GM19238 (cell line): ENCODE measurements around the gene SEC14L1.
"Not testable (repeated sequence)": the region's sequence is repeated elsewhere in the genome, so short reads cannot be mapped to it uniquely, and the experiment has no call there.

Source experiments
- DNase-seq: peaks from one replicate; pipeline ENCODE4 v3.0.0; 2011; ENCODE audit warnings: low spot score; ENCODE audit not compliant: insufficient read length

SEC14L1 gene

GRCh38 chr17:77140166-77140877 lies 447 bp upstream of the SEC14L1 start:
- DNase-seq: peak; percentile 82

DNA sequence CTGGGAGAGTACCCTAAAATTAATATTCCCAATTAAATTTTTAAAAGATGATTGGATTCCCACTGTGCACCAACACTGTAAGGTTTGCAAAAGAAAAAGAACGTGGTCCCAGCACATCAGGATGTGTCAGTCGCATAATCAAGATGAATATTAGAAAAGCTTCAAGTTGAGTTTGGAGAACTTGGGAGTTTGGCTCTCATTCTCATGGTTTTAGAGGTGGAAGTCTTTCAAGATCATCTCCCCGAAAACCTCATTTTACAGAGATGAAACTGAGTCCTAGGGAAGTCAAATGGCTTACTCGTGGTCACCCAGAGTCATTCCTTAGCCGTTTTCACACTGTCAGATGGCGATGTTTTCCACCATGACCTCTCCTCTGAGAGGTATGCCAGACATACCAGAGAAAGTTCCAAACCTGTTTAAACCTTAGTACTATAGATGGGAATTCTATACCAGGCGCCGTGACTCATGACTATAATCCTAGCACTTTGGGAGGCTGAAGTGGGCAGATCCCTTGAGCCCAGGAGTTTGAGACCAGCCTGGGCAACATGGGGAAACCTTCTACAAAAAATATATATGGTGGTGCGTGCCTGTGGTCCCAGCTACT lies 1.2 kb downstream of the SEC14L1 start:
- no peak for DNase-seq

DNA sequence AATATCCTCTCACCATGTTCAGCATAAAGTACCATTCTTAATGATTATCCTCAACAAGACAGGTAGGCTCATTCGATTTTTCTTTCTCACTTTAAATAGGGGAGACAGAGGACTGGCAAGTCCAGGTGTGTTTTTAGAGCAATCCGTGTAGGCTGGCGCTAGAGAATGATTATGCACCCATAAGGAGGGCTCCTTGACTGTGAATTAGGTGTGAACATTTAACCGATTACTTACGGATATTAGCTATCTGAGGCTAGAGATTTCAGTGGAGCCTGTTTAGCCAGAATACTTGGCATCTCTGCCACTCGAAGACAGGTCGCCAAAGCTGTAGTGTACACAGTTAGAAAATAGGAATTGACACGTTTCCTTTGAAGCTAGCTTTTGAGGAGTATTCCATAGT lies 1.9 kb downstream of the SEC14L1 start:
- no peak for DNase-seq

- DNase-seq: no peak
These were observed 2.5 kb downstream of the SEC14L1 start for GRCh38 chr17:77143306-77143705.

DNA sequence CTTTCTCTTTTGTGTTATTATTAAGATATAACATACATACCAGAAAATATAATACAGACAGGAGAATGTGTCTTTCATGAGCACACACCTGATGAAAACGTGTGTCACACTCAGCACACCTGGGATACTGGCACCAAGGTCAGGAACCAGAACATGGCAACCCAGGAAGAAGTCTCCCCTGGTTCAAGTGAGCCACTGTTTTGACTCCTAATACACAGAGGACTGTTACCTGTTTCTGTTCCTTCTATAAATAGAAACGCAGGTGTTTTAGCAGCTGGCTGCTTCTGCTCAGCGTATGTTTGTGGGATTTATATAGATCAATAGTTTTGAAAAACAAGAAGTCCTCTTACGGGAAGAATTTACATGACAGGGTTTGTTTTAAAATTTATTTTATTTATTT lies 3.5 kb downstream of the SEC14L1 start:
- no peak for DNase-seq

- DNase-seq: no peak
These were observed 4.4 kb downstream of the SEC14L1 start for GRCh38 chr17:77145224-77145611.

DNA sequence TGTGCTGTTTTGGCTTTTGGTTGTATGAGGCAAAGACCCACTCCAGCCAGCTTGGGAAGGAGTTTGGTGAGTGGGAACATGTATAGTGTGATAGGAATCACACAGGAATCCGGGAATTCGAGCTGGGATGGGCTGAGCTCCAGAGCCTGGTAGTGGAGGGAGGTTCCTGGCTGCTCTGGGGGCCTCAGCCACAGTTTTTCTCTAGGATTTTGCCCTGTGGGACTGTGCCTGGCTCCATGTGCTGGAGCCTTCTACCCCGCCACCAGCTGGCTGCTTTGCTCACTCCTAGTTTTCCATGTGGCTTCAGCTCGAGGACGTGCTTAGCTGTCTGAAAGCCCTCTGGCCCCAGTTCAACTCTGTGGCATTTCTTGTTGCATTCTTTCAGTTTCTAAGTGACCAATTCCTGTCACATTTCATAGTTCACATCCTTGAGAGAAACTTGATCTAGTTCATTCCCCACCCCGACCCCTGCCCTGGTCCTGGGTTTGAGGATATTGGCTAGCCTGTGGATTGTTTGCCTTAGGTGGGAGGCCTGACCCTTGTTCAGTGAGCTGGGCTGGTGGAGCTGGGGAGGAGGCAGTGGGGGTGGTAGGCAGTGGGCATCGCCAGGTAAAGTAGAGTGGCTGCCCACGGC lies 5.0 kb downstream of the SEC14L1 start:
- DNase-seq: peak; percentile 16

GRCh38 chr17:77146246-77146632 lies 5.5 kb downstream of the SEC14L1 start:
- DNase-seq: no peak

GRCh38 chr17:77146882-77147281 lies 6.1 kb downstream of the SEC14L1 start:
- no peak for DNase-seq

DNA sequence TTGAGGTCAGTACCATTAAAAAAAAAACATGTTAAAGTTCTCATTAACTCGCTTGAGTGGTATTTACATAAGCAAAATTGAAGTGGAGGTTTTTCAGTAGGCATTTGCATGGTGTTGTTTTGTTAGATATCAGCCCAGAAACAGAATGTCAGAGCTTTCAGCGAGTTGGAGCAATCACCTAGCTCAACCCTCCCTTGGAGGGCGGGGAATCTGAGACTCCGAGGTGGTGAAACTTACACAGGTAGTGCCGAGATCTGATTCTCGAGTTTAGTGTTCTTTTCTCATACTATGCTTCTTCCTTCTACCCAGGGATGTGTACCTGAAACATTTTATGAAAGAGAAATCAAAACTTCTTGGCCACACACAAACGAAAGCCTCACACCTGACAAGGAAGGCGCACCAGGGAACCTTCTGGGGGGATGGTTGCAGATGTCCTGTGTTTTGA lies 6.6 kb downstream of the SEC14L1 start:
- peak; percentile 25 for DNase-seq

DNA sequence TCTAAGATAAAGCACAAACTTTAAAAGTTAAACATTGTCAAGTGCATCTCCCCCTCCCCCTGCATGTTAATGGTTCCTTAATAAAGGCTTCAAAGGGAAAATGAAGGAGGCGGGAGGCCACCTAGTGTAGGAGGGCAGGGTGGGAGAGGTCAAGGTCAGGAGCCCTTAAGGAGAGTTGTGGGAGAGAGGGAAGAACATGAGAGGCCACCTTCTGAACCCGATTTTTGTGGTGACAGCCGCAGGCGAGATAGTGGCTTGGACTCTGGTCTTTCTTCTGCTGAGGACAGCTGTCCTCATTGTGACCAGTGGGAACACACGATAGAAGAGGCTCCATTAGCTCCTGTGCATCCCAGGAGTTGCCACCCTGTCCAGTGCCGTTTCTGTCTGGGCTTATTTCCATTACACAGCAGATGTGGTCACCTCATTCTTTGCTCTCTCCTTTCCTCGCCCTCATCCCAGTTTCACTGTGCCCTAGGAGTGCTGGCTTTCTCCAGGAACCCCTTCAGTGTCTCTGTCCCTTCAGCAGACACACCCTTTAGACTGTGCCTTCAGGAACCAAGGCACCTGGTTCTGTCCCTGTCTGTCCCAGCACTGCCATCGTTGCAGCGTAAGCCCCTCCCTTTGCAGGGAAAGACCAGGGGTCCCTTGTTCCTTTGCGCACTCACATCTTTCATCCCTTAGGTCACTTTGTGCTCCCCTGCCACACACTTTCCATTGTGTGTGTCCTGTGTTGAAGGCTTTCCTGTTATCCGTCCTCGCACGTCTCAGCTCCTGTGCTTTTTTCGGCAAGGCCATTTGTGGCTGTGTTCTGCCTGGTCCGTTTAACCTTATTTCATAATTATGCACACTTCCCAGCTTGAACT lies 7.5 kb downstream of the SEC14L1 start:
- DNase-seq: no peak

DNA sequence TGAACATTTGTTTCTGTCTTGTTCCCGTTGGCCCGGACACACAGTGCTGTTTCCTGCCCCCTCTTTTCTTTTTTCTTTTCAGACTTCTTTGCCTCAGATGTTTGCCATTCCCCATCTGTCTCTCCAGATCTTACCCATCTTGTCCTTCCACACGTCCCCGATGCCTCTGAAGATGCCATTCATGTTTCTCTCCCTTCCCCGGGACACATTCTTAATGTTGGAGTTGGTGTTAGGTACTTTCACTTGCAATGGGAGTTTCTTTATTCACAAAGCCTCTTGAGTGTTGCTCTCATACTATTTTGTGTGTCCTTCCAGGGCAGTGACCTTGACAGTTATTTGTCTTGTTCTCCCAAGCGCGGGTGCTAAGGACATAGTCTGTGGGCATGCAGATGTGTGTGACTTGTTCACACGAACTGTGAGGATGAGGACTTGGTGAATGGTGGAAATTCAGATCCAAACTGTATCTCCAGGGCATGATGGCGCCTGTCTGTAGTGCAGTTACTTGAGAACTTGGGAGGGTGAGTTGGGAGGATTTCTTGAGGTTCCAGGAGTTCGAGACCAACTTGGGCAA lies 8.3 kb downstream of the SEC14L1 start:
- no peak for DNase-seq

GRCh38 chr17:77150196-77150595 lies 9.4 kb downstream of the SEC14L1 start:
- no peak for DNase-seq

DNA sequence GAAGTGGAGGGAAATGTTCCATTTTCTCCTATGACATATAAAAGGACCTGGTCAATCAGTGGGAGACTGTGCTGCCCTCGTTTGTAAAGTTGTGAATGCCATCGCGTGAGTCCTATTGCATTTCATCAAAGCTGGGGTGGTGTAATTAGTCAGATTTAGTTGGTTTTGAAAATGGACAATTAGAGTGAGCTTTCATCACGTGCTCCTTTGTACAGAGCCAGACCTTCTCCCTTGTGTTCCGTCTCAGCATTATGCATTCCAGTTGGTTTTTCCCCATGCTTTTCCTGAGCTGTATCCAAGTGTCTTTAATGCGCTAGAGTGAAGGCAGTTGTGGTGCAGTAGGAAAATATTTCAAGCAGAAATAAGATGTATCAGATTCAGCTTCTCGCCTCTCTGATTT lies 10.4 kb downstream of the SEC14L1 start:
- DNase-seq: no peak

DNA sequence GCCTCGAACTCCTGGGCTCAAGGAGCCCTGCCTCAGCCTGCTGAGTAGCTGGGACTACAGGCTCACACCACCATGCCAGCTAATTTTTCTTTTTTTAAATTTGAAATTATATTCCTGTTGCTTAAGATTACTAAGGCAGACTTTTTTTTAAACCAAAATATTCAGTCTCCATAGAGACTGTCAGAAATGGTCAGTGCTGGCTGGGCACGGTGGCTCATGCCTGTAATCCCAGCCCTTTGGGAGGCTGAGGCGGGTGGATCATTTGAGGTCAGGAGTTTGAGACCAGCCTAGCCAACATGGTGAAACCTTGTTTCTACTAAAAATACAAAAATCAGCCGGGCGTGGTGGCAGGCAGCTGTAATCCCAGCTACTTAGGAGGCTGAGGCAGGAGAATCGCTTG lies 11.3 kb downstream of the SEC14L1 start:
- not testable (repeated sequence) for DNase-seq

- no peak for DNase-seq
These were observed 12.7 kb downstream of the SEC14L1 start for GRCh38 chr17:77153472-77153871.

DNA sequence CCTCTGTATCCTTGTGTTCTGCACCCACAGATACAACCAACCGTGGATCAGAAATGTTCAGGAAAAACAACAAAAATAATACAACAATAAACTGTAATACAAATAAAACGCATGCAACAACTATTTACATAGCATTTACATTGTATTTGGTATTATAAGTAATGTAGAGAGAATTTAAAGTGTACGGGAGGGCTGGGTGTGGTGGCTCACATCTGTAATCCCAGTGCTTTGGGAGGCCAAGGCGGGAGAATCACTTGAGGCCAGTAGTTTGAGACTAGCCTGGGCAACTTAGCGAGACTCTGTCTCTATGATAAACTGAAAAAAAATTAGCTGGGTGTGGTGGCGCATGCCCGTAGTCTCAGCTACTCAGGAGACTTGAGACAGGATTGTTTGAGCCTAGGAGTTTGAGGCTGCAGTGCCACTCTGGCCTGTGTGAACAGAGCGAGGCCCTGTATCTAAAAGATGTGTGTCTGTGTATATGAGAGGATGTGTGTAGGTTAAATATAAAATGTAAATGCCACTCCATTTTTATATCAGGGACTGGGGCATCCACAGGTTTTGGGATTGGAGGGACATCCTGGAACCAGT lies 13.3 kb downstream of the SEC14L1 start:
- DNase-seq: no peak

- no peak for DNase-seq
These were observed 14.4 kb downstream of the SEC14L1 start for GRCh38 chr17:77155125-77155524.

- DNase-seq: not testable (repeated sequence)
These were observed 17.0 kb downstream of the SEC14L1 start for GRCh38 chr17:77157766-77158165.

GRCh38 chr17:77160091-77160874 lies 19.5 kb downstream of the SEC14L1 start:
- no peak for DNase-seq
